NCI-H128 (cell line): ENCODE results near the gene SLC17A7.
"Not testable (repeated sequence)": the region's sequence is repeated elsewhere in the genome, so short reads cannot be mapped to it uniquely, and the experiment has no call there.

Experiments used
- DNase-seq: peaks from one replicate; lab custom pipeline; 2025; ENCODE audit not compliant: unreplicated experiment; lab: John Stamatoyannopoulos, UW

The SLC17A7 gene

DNA sequence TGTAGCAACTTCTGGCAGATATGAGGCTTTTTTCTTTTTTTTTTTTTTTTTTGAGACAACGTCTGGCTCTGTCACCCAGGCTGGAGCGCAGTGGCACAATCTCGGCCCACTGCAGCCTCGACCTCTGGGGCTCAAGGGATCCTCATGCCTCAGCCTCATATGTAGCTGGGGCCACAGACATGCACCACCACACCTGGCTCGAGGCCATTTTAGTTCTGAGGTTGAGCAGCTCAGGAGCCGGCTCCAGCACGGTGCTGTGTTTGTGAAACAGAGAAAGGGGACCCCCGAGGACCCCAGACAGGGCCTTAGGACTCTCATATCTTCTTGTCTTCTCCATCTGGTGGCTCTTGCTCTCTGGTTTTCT, 29.3 kb upstream of the SLC17A7 start:
- DNase-seq: no peak

DNA sequence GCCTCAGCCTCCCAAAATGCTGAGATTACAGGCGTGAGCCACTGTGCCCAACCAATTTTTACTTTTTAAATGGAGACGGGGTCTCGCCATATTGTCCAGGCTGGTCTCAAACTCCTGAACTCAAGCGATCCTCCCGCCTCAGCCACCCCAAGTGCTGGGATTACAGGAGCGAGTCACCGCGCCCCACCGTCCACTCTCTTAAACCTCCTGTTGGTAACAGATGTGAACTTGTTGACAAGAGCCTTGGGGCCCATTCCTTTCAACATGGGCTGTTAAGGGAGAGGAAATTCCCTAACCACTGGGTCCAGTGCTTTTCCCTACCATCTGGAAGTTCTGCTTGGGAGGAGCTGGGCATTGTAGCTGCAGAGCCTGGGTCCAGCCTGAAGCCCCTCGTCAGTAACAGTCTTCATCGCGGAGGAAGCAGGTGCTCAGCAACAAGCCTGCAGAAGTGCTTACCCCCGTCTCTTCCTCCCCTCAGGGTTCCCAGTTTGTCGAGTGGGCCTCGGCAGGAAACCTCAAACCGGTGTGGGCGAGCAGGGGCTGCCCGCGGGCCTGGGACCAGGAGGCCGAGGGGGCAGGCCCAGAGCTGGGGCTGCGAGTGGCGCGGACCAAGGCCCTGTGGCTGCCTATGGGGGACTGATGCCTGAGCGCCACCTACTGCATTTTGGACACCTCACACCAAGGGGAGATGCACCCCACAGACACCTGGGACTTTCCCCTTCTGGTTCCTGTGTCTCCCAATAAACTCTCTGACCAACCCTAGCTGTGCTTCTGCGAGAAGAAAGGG, 28.7 kb upstream of the SLC17A7 start:
- no peak for DNase-seq

DNA sequence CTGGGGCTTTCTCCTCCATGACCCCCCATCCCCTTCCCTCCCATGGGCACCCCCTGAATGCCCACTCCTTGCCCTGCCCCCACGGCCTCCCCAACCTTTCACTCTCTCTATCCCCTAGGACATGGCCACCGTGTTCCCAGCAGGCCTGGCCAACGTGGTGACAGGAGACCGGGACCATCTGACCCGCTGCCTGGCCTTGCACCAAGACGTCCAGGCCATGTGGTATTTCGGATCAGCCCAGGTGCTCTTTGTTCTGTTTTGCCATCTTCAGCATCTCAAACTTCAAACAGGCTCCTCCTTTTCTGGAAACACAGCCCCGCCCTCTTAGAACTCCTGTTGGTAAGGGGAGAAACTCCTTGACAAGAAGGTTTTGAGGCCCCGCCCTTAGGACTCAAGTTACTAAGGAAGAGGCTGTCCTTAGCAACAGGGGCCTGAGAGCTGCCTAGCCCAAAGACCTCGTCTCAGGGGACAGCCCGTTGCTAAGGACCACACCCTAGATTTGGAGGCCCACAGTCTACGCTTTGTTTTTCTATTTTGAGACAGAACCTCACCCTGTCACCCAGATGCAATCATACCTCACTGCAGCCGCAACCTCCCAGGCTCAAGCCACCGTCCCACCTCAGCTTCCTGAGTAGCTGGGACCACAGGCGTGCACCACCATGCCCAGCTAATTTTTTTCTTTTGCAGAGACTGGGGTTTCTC, 27.6 kb upstream of the SLC17A7 start:
- peak; percentile 63 for DNase-seq

DNA sequence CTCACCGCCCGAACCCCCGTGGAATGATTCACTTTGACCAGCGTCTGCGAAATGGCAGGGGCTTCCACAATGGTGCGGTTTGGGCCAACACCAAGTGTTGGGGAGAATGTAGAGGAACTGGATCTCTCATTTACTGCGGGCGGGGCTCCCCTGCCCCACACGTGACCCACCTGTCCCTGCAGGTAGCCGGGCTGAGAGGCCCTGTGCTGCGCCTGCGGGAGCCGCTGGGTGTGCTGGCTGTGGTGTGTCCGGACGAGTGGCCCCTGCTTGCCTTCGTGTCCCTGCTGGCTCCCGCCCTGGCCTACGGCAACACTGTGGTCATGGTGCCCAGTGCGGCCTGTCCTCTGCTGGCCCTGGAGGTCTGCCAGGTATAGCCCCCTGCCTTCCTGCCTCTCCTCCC, 26.9 kb upstream of the SLC17A7 start:
- DNase-seq: no peak

DNA sequence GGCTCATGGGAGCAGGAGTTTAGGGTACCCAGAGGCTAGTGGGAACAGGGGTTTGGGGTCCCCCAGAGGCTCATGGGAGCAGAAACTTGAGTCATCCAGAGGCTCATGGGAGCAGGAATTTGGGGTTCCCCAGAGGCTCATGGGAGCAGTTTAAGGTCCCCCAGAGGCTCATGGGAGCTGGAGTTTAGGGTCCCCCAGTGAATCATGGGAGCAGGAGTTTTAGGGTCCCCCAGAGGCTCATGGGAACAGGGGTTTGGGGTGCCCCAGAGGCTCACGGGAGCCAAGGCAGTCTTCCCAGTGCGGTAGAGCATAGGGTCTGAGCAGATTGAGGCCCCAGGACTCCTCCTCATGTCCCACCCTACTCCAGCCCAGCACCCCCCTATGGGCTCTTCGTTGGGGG, 24.0 kb upstream of the SLC17A7 start:
- DNase-seq: no peak

DNA sequence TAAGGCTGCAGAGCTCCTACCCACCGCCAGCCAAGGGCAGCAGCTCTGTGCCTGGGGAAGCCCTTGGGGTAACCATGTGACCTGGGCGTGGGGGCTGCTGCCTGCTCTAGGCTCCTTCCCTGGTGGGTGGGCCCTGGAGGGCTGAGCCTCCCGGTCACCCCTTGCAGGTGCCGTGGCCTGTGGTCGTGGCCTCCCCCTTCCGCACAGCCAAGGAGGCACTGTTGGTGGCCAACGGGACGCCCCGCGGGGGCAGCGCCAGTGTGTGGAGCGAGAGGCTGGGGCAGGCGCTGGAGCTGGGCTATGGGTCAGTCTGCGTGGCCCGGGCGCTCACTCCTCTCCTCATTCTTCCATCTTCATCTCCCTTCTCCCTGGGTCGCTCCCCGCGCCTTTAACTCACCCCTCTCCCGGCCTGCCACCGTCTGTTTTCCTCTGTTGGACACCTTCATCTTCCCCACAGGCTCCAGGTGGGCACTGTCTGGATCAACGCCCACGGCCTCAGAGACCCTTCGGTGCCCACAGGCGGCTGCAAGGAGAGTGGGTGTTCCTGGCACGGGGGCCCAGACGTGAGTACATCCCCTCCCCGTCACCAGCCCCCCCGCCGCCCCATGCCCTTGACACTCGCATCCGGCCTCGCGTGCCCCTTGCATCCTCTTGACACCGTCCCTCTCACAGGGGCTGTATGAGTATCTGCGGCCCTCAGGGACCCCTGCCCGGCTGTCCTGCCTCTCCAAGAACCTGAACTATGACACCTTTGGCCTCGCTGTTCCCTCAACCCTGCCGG, 22.8 kb upstream of the SLC17A7 start:
- no peak for DNase-seq

DNA sequence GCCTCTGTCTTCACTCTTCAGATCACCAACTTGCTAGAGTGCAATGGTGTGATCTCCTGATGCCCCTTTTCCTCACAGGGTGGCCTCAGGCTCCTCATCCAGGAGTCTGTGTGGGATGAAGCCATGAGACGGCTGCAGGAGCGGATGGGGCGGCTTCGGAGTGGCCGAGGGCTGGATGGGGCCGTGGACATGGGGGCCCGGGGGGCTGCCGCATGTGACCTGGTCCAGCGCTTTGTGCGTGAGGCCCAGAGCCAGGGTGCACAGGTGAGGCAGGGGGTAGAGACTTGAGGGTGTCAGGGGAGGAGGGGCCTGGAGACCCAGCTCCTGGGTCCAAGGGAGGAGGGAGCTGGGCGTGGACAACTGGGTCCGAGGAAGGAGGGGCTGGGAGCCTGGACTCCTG, 21.2 kb upstream of the SLC17A7 start:
- DNase-seq: no peak

DNA sequence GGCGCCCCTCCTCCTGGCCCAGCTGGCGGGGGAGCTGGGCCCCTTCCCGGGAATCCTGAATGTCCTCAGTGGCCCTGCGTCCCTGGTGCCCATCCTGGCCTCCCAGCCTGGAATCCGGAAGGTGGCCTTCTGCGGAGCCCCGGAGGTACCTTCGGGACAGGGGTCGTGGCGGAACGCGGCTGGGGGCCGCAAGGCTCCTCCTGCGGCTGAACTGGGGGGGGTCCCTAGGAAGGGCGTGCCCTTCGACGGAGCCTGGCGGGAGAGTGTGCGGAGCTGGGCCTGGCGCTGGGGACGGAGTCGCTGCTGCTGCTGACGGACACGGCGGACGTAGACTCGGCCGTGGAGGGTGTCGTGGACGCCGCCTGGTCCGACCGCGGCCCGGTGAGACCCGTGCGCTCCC, 20.3 kb upstream of the SLC17A7 start:
- DNase-seq: no peak

DNA sequence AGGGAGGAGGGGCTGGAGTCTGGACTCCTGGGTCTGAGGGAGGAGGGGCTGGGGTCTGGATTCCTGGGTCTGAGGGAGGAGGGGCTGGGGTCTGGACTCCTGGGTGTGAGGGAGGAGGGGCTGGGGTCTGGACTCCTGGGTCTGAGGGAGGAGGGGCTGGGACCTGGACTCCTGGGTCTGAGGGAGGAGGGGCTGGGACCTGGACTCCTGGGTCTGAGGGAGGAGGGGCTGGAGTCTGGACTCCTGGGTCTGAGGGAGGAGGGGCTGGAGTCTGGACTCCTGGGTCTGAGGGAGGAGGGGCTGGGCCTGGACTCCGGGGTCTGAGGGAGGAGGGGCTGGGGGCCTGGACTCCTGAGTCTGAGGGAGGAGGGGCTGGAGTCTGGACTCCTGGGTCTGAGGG, 19.8 kb upstream of the SLC17A7 start:
- not testable (repeated sequence) for DNase-seq

DNA sequence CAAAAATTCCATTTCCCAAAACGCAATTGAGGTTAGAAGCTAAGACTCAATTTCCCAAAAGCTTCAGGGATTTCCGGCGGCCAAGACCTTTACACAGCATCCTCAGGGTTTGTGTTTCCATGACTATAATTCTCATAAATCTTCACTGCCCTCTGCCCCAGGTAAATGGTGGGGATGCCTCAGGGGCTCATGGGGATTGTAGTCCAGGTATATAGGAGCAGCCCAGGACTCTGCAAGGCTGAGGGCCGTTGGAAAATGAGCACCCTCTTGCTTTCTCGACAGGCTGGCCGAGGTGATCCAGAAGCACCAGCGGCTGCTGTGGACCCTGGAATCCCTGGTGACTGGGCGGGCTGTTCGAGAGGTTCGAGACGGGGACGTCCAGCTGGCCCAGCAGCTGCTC, 18.1 kb upstream of the SLC17A7 start:
- no peak for DNase-seq

DNA sequence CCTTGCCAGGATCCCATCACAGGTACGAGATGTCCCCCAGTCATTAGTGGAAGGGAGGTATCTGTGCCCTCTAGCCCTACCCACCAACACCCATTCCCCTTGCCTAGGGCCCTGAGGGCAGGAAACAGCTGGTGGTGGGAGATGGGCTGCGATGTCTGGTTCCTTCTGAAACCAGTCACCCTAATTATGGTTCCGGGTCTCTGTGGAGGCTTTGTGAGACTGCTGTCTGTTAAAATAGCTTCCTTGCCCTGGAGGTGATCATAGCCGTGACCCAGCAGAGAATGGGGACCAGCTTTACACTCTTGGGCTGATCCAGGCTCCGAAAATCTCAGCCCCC, 17.2 kb upstream of the SLC17A7 start:
- no peak for DNase-seq

DNA sequence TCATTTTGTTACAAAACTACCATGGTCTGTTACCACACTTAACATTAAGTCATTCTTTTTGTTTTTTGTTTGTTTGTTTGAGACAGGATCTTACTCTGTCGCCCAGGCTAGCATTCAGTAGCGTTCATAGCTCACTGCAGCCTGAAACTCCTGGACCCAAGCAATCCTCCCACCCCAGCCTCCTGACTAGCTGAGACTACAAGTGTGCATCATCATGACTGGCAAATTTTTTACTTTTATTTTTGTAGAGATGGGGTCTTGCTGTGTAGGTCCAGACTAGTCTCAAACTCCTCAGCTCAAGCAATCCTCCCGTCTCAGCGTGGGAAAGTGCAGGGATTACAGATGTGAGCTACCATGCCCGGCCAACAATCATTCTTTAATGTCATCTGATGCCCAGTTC, 15.0 kb upstream of the SLC17A7 start:
- no peak for DNase-seq

DNA sequence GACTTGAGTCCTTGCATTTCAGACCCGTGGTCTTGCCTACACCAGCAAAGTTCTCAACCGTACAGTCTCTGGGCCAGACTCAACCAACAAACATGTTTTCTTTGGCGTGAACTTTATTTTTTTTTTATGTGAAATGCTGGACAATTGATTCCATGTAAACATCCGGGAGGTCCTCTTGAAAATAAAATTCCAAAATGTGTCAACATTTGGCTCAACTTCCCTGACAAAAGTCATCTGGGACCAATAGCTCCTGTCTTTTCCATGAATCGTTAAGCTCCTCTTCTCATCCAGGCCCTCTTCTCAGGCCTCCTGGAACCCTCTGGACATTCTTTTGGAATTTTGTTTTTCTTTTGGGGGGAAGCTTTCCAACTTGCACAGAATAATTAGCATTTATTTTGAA, 14.4 kb upstream of the SLC17A7 start:
- no peak for DNase-seq

DNA sequence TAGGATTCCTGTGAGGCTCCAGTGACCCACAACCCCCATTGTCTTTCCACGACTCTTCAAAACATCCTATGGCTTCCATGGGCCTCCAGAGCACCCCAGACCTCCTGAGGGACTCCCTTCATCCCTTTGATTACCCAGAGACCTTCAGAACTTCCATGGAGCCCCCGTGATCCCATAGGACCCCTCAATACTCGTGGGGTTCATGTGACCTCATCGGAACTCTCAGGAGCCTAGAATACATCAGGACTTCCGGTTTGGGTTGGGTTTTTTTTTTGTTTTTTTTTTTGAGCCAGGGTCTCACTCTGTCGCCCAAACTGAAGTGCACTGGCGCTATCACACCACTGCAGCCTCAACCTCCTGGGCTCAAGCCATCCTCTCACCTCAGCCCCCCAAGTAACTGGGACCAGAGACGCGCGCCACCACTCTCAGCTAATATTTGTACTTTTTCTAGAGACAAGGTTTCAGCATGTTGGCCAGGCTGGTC, 12.5 kb upstream of the SLC17A7 start:
- DNase-seq: no peak

DNA sequence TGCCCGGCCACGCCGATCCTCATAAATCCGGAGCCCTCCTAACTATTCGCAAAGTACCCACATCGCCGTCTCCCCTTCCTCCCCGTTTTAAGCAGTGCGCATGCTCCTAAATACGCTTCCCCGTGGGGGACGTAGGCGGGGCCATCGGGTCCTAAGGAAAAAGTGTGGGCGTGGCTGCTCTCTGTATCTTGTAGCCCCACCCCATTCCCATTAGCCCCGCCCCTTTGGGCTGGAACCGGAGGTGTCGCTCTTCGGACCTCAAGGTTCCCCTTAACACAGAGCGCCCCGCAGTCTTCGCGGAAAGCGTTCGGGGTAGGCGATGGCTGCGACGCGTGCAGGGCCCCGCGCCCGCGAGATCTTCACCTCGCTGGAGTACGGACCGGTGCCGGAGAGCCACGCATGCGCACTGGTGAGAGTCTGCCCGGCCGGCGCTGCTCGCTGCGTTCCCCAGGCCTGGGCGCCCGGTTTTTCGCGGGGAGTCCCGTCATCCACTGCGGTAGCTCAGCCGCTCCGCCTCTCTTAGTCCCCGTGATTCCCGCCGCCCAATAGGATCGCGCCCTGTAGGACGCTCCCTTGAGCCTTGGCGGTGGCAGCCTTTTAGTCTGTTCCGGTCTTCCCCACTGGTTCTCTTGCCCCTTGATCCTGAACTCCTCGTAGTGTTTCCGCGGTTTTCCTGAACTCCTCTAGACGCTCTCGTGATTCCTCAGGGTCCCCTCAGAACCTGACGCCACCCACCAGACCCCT, 11.9 kb upstream of the SLC17A7 start, which contains the start of gene ALDH16A1:
ALDH16A1 (plus strand) TSS at position 213 of the 744 bp plus-strand sequence; CDS start at position 320, 107 bp downstream.
- peak; percentile 98 for DNase-seq

DNA sequence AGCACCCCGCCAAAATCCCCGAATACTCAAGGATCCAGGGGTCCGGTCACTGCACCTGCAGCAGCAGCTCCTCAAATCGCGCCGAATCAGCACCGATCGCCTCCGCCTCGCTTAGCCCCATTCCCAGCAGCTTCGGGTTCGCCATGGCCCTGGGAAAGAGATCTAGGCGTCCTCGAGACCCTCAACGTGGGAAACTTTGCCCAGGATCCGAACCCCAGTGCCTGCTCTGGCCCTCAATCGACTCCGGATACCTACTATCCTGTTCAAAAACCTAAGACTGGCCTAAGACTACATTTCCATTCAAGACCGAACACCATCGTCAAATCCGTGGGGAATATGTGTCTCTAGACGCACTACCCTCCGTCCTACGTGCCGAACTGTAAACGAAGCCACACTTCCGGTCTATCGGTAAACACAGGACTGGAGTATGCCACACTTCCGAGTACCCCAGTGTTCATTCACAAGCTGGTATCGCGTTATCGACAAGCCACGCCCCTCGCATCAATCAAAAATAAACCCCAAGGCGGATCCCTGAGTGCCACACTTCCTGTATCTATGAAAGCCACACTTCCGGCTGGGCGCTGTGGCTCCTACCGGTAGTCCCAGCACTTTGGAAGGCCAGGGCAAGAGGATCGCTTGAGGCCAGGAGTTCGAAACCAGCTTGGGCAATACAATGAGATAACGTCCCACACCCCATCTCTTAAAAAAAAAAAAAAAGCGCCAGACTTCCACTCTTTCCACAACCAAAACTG, 10.3 kb upstream of the SLC17A7 start, which contains the start of gene PIH1D1:
PIH1D1 (minus strand) TSS at position 385 of the 752 bp plus-strand sequence; CDS start at position 145, 240 bp downstream.
- DNase-seq: peak; percentile 97

DNA sequence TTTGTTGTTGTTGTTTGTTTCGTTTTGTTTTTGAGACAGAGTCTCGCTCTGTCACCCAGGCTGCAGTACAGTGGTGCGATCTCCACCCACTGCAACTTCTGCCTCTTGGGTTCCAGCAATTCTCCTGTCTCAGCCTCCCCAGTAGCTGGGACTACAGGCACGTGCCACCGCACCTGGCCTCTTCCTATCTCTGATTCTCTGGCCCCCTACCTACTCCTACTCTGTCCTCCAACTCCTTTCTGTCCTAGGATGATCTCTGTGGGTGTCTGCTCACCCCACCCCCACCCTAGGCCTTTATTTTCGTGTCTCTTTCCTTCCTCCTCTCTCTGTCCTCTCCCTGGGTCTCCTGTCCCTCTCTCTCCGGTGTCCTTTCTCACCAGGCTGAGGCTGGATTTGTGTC, 9.1 kb upstream of the SLC17A7 start:
- DNase-seq: no peak

DNA sequence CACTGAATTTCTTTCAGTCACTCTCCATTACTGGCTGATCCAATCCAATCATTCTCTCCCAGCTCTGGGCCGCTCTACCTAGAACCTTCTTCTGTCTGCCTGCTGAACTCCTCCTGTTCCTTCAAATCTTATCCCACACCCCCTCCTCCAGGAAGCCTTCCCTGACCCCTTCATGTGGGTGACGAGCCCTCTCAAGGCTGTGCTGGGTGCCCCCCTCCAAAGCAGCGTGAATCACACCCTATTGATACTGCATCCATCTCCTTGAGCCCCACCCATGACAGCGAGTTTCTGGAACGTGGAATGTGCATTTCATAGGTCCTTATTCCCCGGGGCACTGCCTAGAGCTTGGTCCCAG, 7.1 kb upstream of the SLC17A7 start:
- DNase-seq: no peak

DNA sequence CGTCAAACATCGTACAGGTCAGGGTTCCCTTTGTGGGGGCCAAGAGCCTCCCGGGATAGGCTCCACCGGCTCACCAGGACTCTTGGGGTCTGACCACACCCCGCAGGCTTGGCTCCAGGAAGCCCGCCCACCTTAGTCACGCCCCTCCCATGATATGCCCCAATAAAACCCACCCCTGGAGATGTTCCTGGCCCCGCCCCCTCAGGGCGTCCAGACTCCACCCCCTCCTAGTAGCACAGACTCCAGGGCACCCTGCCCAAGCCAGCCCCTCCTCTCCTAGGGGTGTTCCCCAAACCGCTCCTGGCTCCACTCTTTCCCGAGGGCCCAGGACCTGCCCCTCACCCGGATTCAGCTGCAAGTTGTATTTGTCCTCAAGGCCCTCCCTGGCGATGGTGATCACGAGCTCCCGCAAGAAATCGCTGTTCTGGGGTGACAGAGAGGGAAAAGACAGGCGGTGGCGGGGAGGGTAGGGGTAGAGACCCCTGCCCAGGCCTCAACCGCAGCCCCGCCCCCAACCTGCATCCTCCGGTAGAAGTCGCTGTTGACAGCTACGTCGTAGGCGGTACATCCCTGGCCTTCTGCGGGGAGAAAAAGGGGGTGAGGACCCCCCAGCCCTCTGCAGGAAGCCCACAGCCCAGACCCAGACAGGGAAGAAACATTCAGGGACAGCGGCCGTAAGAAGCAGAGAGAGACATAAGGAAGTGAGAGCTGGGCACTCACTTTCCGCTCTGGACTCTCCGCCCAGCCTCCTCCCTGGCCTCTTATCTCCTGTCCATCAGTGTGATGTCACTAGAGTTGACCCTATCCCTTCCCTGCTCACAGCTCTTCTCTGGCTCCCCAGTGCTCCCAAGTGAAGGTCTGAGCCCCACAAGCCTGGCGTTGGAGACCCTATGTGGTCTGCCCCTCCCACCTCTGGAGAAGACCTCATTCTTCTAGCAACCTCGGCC, 6.4 kb upstream of the SLC17A7 start:
- no peak for DNase-seq
